HepG2 (cell line): ENCODE measurements around the gene MEA1. TPM values are rescaled to one million over a fixed set of nuclear protein-coding genes. Genes with fewer than 3 reads are reported as not detected.

Experiments
- CEBPB ChIP-seq: IDR thresholded peaks from 2 replicates; pipeline ENCODE4 v1.6.1; 2011; ENCODE audit warnings: low read depth, low read length, improper control_type of control experiment, borderline replicate concordance
- CERS6 ChIP-seq: sonication (generic); formaldehyde crosslinking; IDR thresholded peaks from 2 replicates; pipeline ENCODE4 v1.5.0; 2020; ENCODE audit warnings: missing genetic modification reagents
- EEA1 ChIP-seq: sonication (generic); formaldehyde crosslinking; IDR thresholded peaks from 2 replicates; pipeline ENCODE4 v1.5.1; 2020; ENCODE audit warnings: mild to moderate bottlenecking, missing genetic modification reagents, borderline replicate concordance
- FOXK1 ChIP-seq: sonication (generic); formaldehyde crosslinking; IDR thresholded peaks from 2 replicates; pipeline ENCODE4 v1.4.0; 2020; ENCODE audit warnings: low read depth, missing genetic modification reagents, borderline replicate concordance
- JUND ChIP-seq: sonication (generic); formaldehyde crosslinking; IDR thresholded peaks from 2 replicates; pipeline ENCODE4 v1.8.0; 2022; ENCODE audit warnings: mild to moderate bottlenecking, missing genetic modification reagents
- KMT2B ChIP-seq: IDR thresholded peaks from 2 replicates; pipeline ENCODE4 v1.6.1; 2016; ENCODE audit warnings: missing genetic modification reagents, missing compliant biosample characterization
- MEF2D ChIP-seq: sonication (generic); formaldehyde crosslinking; IDR thresholded peaks from 2 replicates; pipeline ENCODE4 v1.5.1; 2020; ENCODE audit warnings: mild to moderate bottlenecking, missing genetic modification reagents
- PHF21A ChIP-seq: sonication (generic); formaldehyde crosslinking; IDR thresholded peaks from 2 replicates; pipeline ENCODE4 v1.5.0; 2020; ENCODE audit warnings: mild to moderate bottlenecking, missing genetic modification reagents
- RARA ChIP-seq: IDR thresholded peaks from 2 replicates; pipeline ENCODE4 v1.6.1; 2016; ENCODE audit warnings: missing genetic modification reagents, missing compliant biosample characterization
- RFXANK ChIP-seq: IDR thresholded peaks from 2 replicates; pipeline ENCODE4 v1.6.1; 2016
- TRIM24 ChIP-seq: sonication (generic); formaldehyde crosslinking; IDR thresholded peaks from 2 replicates; pipeline ENCODE4 v1.8.0; 2022; ENCODE audit warnings: mild to moderate bottlenecking, missing genetic modification reagents
- ZC3H13 ChIP-seq: sonication (generic); formaldehyde crosslinking; IDR thresholded peaks from 2 replicates; pipeline ENCODE4 v1.8.1; 2023; ENCODE audit warnings: mild to moderate bottlenecking, missing genetic modification reagents, moderate library complexity
- ZFP36L2 ChIP-seq: sonication (generic); formaldehyde crosslinking; IDR thresholded peaks from 2 replicates; pipeline ENCODE4 v1.4.0; 2020; ENCODE audit warnings: missing genetic modification reagents
- ZNF12 ChIP-seq: sonication (generic); formaldehyde crosslinking; IDR thresholded peaks from 2 replicates; pipeline ENCODE4 v1.5.0; 2020; ENCODE audit warnings: missing genetic modification reagents
- ZNF205 ChIP-seq: IDR thresholded peaks from 2 replicates; pipeline ENCODE4 v1.6.1; 2018; ENCODE audit warnings: missing biosample characterization, missing genetic modification reagents
- ZNF280D ChIP-seq: sonication (generic); formaldehyde crosslinking; IDR thresholded peaks from 2 replicates; pipeline ENCODE4 v1.5.1; 2020; ENCODE audit warnings: mild to moderate bottlenecking, missing genetic modification reagents
- ZNF329 ChIP-seq: sonication (generic); formaldehyde crosslinking; IDR thresholded peaks from 2 replicates; pipeline ENCODE4 v1.9.0; 2021; ENCODE audit warnings: low read depth, mild to moderate bottlenecking, missing genetic modification reagents
- ZNF652 ChIP-seq: IDR thresholded peaks from 2 replicates; pipeline ENCODE4 v1.6.1; 2016; ENCODE audit warnings: low read depth, borderline replicate concordance
- ZNF737 ChIP-seq: sonication (generic); formaldehyde crosslinking; IDR thresholded peaks from 2 replicates; pipeline ENCODE4 v1.5.0; 2020; ENCODE audit warnings: missing genetic modification reagents, mild to moderate bottlenecking, borderline replicate concordance
- ZXDC ChIP-seq: sonication (generic); formaldehyde crosslinking; IDR thresholded peaks from 2 replicates; pipeline ENCODE4 v1.5.0; 2020; ENCODE audit warnings: mild to moderate bottlenecking, missing genetic modification reagents
- polyA plus RNA-seq, 8 experiments: library from polyadenylated mRNA; depleted of rRNA in 3 of 8; stranded (reverse) in 7 of 8; unstranded in 1 of 8; fragments of >200 nt; fragmentation: Illumina TruSeq in 4 of 8; extraction: Trizol in 4 of 8; gene quantifications; 2 replicates each; pipeline versions ENCODE4 v1.2.1 to v1.2.3, GENCODE V29; 2011 to 2016; ENCODE audit warnings: low read depth in 4 of 8, missing spikeins in 1 of 8, mixed read lengths in 1 of 8; ENCODE audit not compliant: insufficient read depth in 1 of 8
- total RNA-seq, 5 experiments: library from RNA; depleted of rRNA; stranded (reverse); fragments of >200 nt; fragmentation: Illumina TruSeq; extraction: Trizol; gene quantifications; 2 replicates each; pipeline ENCODE4 v1.2.3, GENCODE V29; 2016; ENCODE audit warnings: low read depth in 1 of 5
- TF ChIP-seq, protein P1 (sequence below): sonication (generic); formaldehyde crosslinking; IDR thresholded peaks from 2 replicates; pipeline ENCODE4 v1.5.0; 2020; ENCODE audit warnings: missing genetic modification reagents, mild to moderate bottlenecking, borderline replicate concordance

MEA1 gene
- total and polyA plus RNA-seq, 2 of the 13 experiments (the other 11 are each of a cell fraction or from before 2014, with no cell fraction given): 75.6 to 86.2 TPM

DNA sequence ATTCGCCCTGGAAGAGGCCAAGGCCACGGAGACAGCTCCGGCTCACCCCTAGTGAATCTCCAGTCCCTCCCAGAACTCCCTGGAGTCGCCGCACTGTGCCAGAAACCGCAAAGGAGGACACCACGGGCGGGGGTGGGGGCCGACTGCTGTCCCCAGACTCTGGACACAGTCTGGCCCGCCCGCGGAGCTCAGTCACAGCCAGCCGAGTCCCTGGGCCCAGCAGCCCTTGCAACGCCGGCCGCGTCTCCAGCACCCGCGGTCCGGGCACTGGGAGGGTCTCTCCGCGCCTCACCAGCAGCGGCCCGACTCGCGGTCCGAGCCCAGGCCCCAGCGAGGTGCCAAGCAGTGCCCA is 35.3 kb downstream of the MEA1 start (continued):
- TF ChIP-seq ZNF652 (no peak), ZFP36L2 (CRISPR knock-in tag) (no peak), ZXDC (CRISPR knock-in tag) (no peak), ZNF737 (0 out of 2 replicates have a peak, but pooled peaks have one; percentile 72), ZC3H13 (CRISPR knock-in tag) (peak; percentile 1), JUND (CRISPR knock-in tag) (no peak), FOXK1 (CRISPR knock-in tag) (no peak), MEF2D (CRISPR knock-in tag) (no peak), RFXANK (no peak), KMT2B (CRISPR knock-in tag) (no peak), TRIM24 (no peak), CEBPB (no peak), EEA1 (CRISPR knock-in tag) (0 out of 2 replicates have a peak, but pooled peaks have one; percentile 13), ZNF205 (CRISPR knock-in tag) (no peak), ZNF280D (CRISPR knock-in tag) (peak; percentile 65; the same call in 1 of the 2 replicates), ZNF12 (CRISPR knock-in tag) (no peak), RARA (CRISPR knock-in tag) (no peak), CERS6 (CRISPR knock-in tag) (no peak), PHF21A (CRISPR knock-in tag) (peak; percentile 61; the same call in 1 of the 2 replicates), ZNF329 (CRISPR knock-in tag) (no peak)
- TF ChIP-seq, protein P1, sequence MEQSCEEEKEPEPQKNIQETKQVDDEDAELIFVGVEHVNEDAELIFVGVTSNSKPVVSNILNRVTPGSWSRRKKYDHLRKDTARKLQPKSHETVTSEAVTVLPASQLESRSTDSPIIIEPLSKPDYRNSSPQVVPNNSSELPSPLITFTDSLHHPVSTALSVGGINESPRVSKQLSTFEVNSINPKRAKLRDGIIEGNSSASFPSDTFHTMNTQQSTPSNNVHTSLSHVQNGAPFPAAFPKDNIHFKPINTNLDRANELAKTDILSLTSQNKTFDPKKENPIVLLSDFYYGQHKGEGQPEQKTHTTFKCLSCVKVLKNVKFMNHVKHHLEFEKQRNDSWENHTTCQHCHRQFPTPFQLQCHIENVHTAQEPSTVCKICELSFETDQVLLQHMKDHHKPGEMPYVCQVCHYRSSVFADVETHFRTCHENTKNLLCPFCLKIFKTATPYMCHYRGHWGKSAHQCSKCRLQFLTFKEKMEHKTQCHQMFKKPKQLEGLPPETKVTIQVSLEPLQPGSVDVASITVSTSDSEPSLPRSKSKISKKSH (CRISPR knock-in tag): no peak
